ENCODE data around the gene HEXA.
"Not testable (repeated sequence)": the region's sequence is repeated elsewhere in the genome, so short reads cannot be mapped to it uniquely, and the experiment has no call there.

HEXA gene

DNA sequence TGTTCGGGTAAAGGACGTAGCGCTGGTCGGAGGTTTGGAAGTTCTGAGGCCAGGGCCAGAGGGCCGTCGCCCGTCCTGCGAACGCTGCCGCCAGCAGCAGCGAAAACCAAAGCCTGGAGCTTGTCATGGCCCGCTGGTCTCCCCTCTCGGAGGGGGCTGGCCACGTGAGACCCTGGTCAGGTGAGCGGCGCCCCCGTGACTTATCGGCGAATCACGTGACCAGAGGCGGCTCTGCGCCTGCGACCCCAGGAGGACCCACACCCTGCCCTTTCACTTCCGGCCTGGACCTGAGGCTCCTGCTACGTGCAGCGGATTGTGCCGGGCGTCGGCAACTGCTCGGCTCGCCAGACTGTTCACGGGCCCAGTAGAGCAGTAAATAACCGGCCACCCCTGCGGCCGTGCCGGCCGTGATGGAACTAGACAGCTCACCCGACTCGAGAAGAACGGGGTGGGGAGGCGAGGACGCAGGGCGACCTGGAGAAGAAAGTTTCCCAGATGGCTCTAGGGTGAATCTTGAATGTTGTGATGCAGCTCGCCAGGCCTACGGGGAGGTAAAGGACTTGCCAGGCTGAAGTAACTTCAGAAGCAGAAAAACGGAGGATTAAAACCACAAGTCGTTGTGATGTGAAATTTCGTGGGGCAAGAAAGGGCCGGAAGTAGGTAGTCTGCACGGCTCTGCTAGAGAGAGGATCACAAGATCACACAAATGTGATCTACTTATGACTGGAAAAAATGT lies at the start of gene HEXA:
Gene HEXA, minus strand, starts transcription at position 169 of the 736 bp plus-strand sequence. Its CDS starts 42 bp downstream, at position 127.
- peak; percentile 98 for DNase-seq

DNA sequence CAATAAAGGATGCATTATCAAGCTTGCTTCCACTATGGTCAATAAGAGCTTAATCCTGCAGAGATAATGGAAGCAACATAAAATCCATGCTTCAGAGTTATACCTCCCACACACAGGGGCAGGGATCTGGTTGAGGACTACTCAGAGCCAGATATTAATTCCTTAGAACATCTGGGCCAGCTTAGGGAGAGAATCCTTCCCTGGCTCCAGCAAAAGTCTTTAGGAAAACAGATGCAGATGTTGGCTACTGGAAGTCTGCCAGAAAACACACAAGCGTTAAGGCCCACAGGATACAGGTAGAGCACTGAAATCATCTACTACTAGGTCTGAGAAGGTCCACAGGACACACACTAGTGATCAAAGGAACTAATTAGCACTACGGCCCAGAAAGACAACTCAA lies 47.4 kb upstream of the HEXA start:
- no peak for DNase-seq

DNA sequence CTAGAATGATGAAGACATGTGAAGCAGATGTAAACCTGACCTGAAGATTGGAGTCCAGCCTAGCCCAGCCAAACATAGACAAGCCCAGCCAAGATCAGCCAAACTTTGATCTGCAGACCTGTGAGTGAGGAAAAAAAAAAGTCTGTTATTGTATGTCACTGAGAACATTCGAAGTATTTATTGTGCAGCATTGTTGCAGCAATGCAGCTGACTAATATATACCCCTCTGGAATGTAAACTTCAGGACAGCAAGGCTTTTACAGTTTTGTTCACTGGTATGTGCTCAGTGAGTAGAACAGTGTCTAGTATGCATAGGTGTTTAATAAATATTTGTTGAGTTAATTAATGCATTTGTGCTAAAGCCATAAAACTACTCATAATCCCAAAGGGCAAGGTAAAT lies 45.7 kb upstream of the HEXA start:
- DNase-seq = no peak

DNA sequence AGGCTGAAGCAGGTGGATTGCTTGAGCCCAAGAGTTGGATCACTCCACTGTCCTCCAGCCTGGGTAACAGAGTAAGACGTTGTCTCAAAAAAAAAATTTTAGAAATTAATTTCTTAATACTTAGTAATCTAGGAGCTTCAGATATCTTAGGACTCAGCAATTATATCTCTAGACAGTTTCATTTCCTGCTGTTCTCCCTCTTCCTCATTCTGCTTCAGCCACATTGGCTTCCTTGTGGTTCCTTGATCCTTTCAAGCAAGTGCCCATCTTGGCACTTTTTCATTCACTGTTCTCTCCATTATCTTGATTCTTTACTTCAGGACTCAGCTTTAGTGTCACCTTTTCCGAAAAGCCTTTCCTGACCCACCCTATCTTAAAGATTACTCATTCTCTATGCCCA lies 44.8 kb upstream of the HEXA start:
- DNase-seq = no peak

DNA sequence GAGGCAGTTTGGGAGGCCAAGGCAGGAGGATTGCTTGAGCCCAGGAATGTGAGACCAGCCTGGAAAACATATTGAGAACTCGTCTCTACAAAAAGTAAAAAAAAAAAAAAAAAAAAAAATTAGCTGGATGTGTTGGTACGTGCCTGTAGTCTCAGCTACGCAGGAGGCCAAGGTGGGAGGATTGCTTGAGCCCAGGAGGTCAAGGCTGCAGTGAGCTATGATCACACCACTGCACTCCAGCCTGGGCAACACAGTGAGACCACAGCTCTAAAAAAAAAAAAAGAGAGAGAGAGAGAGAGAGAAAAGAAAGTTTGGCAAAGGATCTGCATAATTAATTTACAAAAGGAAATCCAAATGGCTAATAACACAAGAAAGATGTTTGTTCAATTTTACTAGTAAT lies 44.0 kb upstream of the HEXA start:
- not testable (repeated sequence) for DNase-seq

DNA sequence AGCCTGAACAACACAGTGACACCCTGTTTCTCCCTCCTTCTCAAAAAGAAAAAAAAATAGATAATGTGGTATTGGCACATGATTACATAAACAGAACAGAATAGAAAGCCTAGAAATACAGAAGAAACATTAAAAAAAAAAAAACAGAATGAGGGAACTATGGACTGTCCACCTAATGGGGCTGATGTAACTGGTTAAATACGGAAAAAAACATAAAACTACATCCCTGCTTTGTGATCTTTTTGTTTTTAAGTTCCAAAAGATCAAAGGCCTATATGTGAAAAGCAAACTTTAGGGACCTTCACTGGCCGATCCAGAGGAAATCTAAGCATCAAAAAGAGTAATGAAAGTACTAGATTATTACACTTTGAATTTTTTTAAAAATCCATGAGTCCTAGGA lies 39.5 kb upstream of the HEXA start:
- DNase-seq = no peak

DNA sequence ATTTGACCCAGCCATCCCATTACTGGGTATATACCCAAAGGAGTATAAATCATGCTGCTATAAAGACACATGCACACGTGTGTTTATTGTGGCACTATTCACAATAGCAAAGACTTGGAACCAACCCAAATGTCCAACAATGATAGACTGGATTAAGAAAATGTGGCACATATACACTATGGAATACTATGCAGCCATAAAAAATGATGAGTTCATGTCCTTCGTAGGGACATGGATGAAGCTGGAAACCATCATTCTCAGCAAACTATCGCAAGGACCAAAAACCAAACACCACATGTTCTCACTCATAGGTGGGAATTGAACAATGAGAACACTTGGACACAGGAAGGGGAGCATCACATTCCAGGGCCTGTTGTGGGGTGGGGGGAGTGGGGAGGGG lies 37.5 kb upstream of the HEXA start:
- not testable (repeated sequence) for DNase-seq

DNA sequence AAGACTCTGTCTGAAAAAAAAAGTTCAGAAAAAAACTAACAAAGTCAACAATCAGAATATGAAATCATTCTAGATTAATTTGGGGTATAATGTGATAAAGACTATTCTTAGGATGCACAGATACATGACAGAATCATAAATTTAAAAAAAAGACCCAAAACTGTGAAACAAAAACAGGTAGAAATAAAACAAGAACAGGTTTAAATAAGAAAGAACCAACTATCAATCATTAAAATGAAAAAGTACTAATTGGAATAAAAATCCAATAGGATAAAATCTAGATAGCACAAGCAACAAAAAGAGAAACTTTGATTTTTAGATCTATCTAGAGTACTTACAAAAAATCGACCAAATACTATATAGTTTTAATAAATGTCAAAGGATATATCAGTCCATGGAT lies 35.7 kb upstream of the HEXA start:
- DNase-seq = no peak

DNA sequence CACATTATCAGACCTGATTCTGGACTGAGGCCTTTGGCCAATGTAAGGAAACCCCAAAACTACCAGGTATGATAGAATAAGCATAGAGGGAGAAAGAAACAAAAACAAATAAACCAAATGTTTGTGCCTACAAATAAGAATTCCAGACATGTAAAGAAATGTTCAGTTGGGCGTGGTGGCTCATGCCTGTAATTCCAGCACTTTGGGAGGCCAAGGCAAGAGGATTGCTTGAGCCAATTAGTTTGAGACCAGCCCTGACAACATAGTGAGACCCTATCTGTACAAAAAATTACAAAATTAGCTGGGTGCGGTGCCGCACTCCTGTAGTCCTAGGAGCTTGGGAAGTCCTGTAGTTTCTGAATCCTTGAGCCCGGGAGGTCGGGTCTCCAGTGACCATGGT lies 35.3 kb upstream of the HEXA start:
- DNase-seq = no peak

DNA sequence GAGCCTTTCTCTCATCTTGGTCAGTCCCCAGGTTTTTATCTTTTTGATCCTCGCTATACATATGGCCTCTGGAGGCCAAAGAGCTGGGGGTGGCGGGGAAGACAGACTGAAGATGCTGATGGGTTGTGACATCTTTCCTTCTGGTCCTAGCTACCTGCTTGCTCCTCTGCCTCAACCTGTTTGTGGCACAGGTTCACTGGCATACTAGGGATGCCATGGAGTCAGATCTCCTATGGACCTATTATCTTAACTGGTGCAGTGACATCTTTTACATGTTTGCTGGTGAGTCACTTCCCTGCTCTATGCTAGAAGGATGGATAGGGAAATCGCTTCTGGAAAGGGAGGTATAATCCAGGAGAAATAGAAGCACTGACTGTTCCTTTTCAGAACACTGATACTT lies 31.1 kb upstream of the HEXA start:
- no peak for DNase-seq

DNA sequence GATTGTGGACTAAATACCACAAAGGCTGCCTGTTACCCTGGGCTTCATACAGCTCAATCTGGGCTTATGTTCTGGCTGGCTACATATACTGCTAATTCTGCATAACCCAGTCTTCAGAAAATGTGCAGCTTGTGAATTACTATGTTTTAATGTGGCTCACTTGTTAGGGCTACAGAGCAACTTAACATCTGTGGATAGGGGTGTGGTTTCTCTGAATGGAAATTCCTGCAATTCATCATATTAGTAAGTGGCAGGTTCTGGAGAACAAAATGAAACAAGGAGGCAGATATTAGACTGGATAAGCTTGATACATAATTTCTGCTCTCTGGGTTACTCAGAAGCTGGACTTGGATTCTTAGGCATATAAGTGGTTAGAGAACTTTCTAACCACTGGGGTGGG lies 29.0 kb upstream of the HEXA start:
- no peak for DNase-seq

DNA sequence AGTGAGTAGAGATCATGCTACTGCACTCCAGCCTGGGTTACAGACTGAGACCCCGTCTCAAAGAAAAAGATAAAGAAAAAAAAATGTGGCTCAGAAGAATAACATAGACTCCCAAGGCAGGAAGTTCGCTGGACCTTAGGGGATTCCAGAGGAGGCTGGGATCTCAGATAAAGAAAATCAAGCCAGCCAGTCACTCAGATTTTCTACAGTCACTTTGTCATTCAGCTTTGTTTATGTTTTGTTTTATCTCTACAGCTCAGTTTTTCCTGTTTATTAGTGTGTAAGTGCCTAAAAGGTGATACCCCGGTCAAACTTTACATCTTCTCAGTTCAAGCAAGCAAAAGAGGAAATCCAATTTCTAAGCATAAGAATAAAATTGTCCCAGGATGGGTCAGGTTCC lies 28.5 kb upstream of the HEXA start:
- DNase-seq = no peak

DNA sequence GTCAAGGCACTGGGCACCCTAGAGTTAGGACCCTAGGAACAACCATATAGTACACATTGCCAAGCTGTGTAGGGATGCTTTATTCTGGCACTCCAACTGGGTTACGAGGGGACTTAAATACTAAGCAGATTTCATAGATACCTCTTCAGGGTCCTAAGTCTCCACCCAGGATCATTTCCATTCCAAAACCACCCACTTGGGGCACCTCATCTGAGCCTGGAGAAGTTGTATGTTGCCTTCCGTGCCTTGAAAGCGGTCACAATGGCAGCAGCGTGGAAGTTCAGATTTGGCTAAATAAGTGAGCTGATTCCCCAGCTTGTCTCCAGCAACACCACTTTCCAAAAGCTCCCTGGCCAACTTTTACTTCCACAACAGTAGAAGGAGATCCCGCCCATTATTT lies 26.9 kb upstream of the HEXA start:
- no peak for DNase-seq

DNA sequence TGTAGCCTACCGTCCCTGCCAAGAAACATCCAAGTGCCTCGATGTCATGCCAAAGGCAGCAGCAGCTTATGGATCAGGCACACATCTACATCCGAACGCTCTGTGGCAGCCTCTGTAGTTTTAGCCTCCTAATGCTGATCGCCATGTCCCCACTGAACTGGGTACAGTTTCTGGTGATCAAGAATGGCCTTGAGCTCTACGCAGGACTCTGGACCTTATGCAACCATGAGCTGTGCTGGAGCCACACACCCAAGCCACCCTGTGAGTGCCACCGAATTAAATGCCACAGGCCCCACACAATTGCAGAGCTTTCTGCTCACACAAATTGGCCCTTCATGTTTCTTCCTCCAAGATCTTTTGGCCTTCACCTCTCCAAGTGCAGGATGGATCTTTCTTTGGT lies 22.8 kb upstream of the HEXA start:
- no peak for DNase-seq

DNA sequence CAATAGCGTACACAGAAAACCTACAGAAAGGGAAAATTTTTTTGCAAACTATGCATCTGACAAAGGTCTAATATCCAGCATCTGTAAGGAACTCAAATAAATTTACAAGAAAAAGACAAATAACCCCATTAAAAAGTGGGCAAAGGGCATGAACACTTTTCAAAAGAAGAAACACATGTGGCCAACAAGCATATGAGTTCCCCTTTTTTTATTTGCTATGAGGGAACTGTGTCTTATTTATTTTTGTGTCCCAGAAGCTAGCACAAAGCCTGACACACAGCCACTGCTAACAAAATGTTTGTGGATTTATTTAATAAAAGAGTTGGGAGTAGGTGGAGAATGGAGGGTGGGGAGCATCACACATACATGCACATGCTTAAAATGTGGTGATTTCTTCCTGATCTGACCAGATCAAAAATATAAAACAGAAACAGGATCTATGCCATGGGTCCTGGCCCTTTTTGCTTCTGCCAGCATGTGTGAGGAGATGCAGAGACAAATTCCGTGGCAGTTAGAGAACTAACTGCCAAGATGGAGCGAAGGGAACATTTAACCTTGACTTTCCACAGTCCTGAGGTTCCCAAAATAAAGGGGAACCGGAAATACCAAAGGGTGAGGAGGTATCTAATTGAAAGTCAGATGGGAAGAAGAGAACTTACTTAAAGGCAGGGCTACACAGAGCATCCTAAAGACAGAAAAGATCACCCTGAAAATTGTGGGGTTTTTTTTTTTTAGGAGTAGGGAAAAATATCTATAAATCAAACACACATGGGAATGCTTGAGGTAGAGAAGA lies 22.2 kb upstream of the HEXA start, which contains the start of gene TMEM202:
Gene TMEM202, plus strand, starts transcription at position 510 of the 793 bp plus-strand sequence. Its CDS starts 22 bp downstream, at position 532.
- no peak for DNase-seq

DNA sequence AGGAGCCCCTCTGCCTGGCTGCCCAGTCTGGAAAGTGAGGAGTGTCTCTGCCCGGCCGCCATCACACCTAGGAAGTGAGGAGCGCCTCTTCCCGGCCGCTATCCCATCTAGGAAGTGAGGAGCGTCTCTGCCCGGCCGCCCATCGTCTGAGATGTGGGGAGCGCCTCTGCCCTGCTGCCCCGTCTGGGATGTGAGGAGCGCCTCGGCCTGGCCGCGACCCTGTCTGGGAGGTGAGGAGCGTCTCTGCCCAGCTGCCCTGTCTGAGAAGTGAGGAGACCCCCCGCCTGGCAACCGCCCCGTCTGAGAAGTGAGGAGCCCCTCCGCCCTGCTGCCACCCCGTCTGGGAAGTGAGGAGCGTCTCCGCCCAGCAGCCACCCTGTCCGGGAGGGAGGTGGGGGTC lies 20.5 kb upstream of the HEXA start:
- DNase-seq = not testable (repeated sequence)

DNA sequence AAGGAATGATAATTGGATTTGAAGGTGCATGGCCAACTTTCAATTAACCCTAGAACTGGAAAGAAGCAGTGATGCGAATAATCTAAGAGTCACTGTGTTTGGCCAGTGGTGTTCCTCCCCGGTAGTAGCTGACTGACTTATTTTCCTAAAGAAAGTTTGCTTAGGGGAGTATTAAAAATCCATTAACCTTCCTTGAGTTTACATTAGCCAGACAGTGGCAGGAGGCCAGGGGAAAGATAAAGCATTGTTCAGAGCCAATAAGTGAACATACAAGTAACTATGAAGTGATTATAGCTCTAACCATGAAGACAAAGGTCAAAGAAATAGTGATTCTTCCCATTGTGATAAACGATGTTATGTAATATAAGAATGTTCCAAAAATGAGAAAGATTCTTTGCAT lies 13.4 kb upstream of the HEXA start:
- DNase-seq = no peak

DNA sequence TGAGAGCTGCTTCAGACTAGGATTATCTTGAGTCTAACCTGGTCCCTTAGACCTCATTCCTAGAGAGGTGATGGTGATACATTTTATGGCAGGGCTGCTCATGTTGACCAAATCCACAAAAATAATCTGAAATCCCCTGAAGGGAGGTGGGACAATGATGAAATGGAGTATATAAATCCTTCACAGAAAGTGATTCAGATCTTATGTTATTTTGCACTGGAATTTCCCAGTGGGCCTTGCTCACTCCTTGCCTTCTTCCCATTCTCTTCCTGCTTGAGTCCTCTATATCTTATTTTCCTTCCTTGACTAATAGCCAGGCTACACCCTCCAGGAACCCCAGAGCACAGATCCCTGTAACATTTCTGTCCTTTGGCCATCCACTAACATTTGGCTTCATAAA lies 11.9 kb upstream of the HEXA start:
- DNase-seq = no peak

DNA sequence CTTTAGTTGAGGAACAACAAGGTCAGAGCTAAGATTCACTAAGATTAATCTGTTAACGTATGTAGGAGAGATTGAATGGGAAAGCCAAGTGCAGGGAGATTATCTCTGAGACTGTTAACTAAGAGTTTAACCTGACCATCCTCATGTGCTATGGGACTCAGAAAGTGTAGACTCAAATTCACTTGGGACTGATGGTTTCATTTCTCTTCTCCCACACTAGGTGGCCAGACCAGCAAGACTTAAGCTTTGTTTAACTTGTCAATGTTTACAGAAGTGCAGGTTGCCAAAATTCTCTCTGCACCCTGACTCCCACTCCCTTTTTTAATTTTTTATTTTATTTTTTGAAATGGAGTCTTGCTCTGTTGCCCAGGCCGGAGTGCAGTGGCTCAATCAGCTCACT lies 6.3 kb upstream of the HEXA start:
- DNase-seq = no peak

DNA sequence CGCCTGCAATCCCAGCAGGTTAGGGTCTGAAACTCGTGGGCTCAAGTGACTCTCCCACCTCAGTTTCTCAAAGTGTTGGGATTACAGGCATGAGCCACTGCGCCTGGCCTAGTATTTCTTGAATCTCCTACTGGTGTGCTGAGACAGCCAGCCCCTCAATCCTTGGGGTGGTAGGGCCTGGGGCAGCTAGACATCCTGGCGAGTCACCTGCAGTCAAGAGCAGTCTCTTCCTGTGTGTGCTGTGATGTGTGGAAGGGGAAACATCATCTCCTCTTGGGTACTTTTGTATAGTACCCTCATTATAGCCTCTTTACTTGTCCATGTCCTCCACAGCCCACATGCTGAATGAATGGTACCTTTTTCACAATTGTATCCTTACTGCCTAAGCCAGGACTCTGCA lies 4.9 kb upstream of the HEXA start:
- DNase-seq = no peak

DNA sequence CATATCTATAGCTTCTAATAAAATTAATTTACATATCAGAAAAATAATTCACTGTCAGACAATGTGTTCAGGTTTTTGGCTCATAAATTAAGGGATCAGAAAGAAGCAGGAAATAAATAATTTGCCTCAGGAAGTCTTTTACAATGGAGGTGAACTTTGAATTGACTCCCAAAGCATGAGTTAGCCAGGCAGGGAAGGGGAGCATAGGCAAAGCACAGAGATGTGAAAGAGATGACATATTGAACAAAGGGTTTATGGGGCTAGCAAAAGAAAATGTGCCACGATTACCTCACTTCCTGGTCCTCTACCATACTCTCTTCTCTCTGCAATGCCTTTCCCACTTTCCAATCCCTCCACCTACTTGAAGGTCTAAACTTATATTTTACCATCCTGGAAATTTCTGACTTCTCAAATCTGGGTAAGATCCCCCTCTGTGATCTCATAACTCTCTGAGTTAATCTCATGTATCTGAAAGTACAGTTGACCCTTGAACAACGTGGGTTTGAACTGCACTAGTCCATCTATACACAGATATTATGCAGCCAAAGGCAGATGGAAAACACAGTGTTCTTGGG lies 4.1 kb upstream of the HEXA start:
- no peak for DNase-seq

DNA sequence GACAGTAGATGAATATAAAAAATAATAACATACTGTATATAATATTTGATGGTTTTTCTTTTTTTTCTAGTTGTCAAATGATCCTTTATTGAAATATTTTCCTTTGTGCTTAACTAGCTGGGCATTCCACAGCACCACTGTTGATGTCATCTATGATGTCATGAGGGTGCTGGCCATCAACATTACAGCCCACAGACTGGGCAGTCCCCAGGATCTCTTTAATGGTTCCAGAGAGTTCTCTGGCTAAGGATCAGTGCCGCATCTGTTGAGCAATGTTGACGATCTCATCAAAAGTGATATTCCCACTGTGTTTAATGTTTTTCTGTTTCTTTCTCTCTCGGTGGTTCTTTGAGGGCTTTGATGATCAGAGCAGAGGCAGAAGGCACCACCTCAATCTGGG lies 3.3 kb upstream of the HEXA start:
- not testable (repeated sequence) for DNase-seq

DNA sequence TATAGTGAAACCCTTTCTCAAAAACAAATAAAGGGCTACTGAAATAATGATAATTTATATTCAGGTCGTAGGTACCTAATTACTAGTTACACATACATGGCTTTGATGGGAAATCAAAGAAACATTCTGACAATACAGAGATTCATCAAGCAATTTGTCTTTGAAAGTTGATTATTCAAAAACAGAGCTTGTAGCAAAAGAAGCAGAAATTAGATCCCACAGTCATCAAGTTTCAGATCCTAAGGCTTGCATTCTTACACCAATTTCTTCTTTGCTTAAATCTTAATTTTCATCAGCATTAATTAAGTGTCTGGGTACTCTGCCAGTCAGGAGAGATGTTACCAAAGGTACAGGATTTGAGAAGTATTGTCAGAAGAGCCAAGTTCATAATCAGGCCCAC lies 1.5 kb upstream of the HEXA start:
- DNase-seq = no peak

DNA sequence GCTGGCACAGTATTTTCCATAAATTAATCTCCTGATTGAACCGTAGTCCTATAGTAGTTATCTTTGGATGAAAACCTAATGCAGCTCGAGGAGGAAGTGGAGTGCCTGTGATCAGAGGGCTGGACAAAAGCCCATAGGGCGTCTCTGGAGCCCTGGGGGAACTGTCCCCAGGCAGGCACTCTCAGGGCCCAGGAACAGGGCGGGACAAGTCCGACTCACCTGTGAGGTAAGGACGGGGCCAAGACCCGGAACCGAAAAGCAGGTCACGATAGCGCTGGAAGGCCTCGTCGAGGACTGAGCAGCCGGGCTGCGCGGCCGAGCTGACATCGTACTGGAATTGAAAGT lies 341 bp downstream of the HEXA start:
- DNase-seq = peak; percentile 50

Measured in NK-92 treated with Interleukin-12 subunit alpha and Interleukin-12 subunit beta, amount 100 ng/mL, for 24 hours (cell line).